HL-60 (cell line): ENCODE results near the gene DIAPH3.

ENCODE experiments used
- GABPA ChIP-seq: IDR thresholded peaks from 2 replicates; pipeline ENCODE4 v1.6.1; 2012; ENCODE audit warnings: low read depth
- POLR2AphosphoS5 ChIP-seq: IDR thresholded peaks from 2 replicates; pipeline ENCODE4 v1.6.1; 2012; ENCODE audit warnings: low read depth
- TF ChIP-seq, protein P1 (sequence below): IDR thresholded peaks from one replicate; pipeline ENCODE4 v1.5.1; 2011; ENCODE audit warnings: low read length, control low read depth, inconsistent platforms; ENCODE audit not compliant: insufficient read depth

DNA sequence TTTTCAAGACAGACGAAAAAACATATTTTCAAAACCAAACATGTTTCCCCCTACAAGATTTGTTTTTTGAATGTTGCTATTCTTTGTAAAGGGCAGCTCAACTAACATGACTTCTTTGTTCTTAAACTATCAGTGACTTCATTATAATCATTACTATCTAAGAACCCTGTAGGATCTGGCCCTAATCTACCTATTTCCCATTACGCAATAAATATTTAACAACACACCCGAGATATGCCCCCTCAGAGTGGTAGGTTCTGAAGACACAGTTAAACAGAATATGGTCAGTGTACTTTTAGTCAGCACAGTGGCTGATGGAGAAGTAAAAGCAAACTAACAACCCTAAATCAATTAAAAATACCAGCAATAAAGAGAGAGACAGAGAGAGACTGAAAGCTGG lies 186.9 kb downstream of the DIAPH3 start:
- TF ChIP-seq, protein P1, sequence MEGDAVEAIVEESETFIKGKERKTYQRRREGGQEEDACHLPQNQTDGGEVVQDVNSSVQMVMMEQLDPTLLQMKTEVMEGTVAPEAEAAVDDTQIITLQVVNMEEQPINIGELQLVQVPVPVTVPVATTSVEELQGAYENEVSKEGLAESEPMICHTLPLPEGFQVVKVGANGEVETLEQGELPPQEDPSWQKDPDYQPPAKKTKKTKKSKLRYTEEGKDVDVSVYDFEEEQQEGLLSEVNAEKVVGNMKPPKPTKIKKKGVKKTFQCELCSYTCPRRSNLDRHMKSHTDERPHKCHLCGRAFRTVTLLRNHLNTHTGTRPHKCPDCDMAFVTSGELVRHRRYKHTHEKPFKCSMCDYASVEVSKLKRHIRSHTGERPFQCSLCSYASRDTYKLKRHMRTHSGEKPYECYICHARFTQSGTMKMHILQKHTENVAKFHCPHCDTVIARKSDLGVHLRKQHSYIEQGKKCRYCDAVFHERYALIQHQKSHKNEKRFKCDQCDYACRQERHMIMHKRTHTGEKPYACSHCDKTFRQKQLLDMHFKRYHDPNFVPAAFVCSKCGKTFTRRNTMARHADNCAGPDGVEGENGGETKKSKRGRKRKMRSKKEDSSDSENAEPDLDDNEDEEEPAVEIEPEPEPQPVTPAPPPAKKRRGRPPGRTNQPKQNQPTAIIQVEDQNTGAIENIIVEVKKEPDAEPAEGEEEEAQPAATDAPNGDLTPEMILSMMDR, result no peak
- no peak for TF ChIP-seq POLR2AphosphoS5
- TF ChIP-seq GABPA, result no peak
